Activated naive CD4-positive, alpha-beta T cell treated with anti-CD3 and anti-CD28 coated beads, Interleukin-2, amount 10 ng/mL, durations not matched to agents 7 days and 5 days (primary cell): ENCODE results near the gene PHOSPHO1.
"Not testable (repeated sequence)": the region's sequence is repeated elsewhere in the genome, so short reads cannot be mapped to it uniquely, and the experiment has no call there.

Experiments
- CTCF ChIA-PET: fragments of 350-600 bp; sonication (Branson Sonifier 250); formaldehyde crosslinking; loops from one replicate; lab custom pipeline; 2021; ENCODE audit warnings: antibody characterized with exemption; lab: Charles Lee
- DNase-seq: peaks from one replicate; pipeline ENCODE4 v3.0.0-alpha.2; 2020
- H3K27ac Mint-ChIP-seq: one replicate; pipeline ENCODE4 v1.8.0; 2021; ENCODE audit warnings: mild to moderate bottlenecking, moderate library complexity, mixed read lengths
- H3K27me3 Mint-ChIP-seq: one replicate; pipeline ENCODE4 v1.8.0; 2021; ENCODE audit warnings: mild to moderate bottlenecking, mixed read lengths
- H3K36me3 Mint-ChIP-seq: one replicate; pipeline ENCODE4 v1.8.0; 2021; ENCODE audit warnings: mixed read lengths
- H3K4me1 Mint-ChIP-seq: one replicate; pipeline ENCODE4 v1.8.0; 2021; ENCODE audit warnings: mixed read lengths
- H3K4me3 Mint-ChIP-seq: one replicate; pipeline ENCODE4 v1.8.0; 2021; ENCODE audit warnings: mild to moderate bottlenecking, moderate library complexity, mixed read lengths
- H3K9me3 Mint-ChIP-seq: one replicate; pipeline ENCODE4 v1.8.0; 2021; ENCODE audit warnings: mixed read lengths

PHOSPHO1 gene

DNA sequence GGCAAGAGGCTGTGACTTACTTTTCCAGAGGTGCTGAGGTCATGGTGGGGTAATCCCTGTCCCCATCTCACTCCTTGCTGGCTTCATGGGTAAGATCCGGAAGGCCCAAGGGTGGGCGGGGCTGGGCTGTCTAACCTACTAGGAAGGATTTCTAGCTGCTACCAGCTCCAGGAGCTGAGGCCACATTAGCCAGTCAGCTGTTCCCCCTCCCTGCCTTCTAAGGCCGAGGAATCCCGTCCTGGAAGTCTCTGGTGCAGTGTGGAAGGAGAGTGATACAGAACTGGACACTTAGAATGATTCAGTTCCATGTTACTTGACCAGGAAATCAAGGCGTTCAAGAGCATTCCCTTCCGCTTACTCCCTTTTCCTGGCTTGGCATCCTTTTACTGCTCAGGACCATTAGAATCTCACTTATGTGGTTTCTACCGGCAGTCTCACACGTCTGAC, 29.1 kb downstream of the PHOSPHO1 start:
- CTCF ChIA-PET: interaction anchor here (1.1 kb wide), 1 partner anchor 21 kb away, joined by 3 read pairs; no protein-coding TSS in a partner anchor
- peaks cover 13% of the 10 kb centered on the region for H3K27me3 Mint-ChIP-seq
- DNase-seq: no peak
- no peaks in the 10 kb centered on the region for H3K9me3 Mint-ChIP-seq
- H3K4me3 Mint-ChIP-seq: no peak overlapping the region
- no peaks in the 10 kb centered on the region for H3K36me3 Mint-ChIP-seq
- H3K27ac Mint-ChIP-seq: no peak overlapping the region
- H3K4me1 Mint-ChIP-seq: peaks cover 3% of the 10 kb centered on the region

DNA sequence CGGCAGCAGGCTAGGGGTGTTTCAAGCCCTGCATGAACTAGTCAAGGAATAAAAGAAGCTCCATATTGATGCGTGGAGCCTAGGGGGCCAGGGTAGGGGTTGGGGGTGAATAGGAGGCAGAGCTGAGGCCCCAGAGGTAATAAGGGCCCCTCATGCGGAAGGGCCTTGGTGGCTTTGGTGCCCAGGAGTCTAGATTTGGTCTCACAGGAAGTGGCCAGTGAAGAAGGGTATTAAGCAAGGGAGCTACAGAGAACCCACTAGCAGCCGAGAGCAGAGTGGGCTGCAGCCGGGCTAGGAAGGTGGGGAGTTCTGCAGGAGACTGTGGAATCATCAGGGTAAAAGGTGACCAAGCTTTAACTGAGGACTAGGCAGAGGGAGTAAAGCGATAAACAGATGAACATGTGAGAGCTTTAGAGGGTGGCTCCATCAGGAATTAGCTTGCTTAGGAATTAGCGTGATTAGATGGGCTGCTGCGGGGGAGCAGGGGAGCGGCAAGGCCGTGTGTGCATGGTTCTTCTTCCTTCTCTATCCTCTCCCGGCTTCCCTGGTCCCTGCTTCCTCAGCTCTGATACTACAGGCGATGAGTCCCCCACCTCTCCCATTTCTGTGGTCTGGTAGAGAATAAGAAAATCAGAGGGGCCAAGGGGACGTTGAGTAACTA, 30.0 kb downstream of the PHOSPHO1 start:
- Mint-ChIP-seq H3K36me3 (no peaks in the 10 kb centered on the region), H3K4me3 (no peak overlapping the region), H3K27me3 (peaks cover 13% of the 10 kb centered on the region), H3K9me3 (no peaks in the 10 kb centered on the region), H3K27ac (no peak overlapping the region), H3K4me1 (peaks cover 8% of the 10 kb centered on the region)
- CTCF ChIA-PET: interaction anchor here (0.8 to 1.3 kb wide), 2 partner anchors 9 to 19 kb away, joined by 3 read pairs; no protein-coding TSS in a partner anchor
- no peak for DNase-seq

DNA sequence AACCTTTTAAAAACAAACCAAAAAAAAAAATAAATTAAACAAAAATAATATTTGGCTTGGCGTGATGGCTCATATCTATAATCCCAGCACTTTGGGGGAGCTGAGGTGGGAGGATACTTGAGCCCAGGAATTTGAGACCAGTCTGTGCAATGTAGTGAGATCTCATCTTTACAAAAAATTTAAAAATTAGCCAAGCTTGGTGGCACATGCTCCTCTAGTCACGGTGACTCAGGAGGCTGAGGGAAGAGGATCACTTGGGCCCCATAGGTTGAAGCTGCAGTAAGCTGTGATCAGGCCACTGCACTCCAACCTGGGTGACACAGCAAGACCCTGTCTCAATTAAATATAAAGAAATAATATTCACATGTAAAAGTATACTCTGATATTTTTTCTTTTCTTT, 32.4 kb downstream of the PHOSPHO1 start:
- CTCF ChIA-PET: interaction anchor here (1.5 to 2.4 kb wide), 2 partner anchors 11 to 29 kb away, joined by 5 to 12 read pairs; no protein-coding TSS in a partner anchor
- no peak overlapping the region for H3K27ac Mint-ChIP-seq
- no peak overlapping the region for H3K4me3 Mint-ChIP-seq
- H3K27me3 Mint-ChIP-seq: peaks cover 6% of the 10 kb centered on the region
- DNase-seq: no peak
- peaks cover 27% of the 10 kb centered on the region for H3K4me1 Mint-ChIP-seq
- H3K9me3 Mint-ChIP-seq: no peaks in the 10 kb centered on the region
- no peaks in the 10 kb centered on the region for H3K36me3 Mint-ChIP-seq

DNA sequence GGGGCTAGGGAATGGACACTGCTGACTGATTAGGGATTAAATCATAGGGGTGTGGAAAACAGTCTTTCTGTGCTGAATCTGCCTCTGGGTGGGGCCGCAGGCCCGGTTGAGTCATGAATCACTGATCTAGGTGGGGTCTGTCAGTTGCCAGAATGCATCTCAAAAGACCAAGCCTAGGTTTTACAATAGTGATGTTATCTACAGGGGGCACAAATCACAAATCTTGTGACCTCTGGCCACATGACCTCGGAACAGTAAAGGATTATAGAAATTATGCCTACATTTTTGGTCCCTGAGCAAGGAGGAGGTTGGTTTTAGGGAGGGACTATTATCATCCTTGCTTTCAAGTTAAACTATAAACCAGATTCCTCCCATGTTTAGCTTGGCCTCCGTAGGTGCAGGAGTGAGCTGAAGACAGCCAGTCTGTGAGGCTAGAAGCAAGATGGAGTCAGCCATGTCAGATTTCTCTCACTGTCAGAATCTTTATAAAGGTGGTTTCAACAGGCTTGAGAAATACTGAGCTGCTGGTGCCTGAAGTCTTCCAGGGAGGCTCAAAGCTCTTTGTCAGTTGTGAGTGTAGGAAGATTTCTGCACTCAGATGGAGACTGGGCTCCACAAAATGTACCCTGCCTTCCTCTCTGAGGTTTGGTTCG, 33.1 kb downstream of the PHOSPHO1 start:
- H3K4me1 Mint-ChIP-seq: peaks cover 34% of the 10 kb centered on the region
- no peaks in the 10 kb centered on the region for H3K36me3 Mint-ChIP-seq
- H3K9me3 Mint-ChIP-seq: no peaks in the 10 kb centered on the region
- CTCF ChIA-PET: interaction anchor here (0.9 to 2.4 kb wide), 3 partner anchors 11 to 29 kb away, joined by 4 to 12 read pairs (median 5); no protein-coding TSS in a partner anchor
- H3K27me3 Mint-ChIP-seq: peaks cover 12% of the 10 kb centered on the region
- H3K4me3 Mint-ChIP-seq: no peak overlapping the region
- H3K27ac Mint-ChIP-seq: no peak overlapping the region
- no peak for DNase-seq

DNA sequence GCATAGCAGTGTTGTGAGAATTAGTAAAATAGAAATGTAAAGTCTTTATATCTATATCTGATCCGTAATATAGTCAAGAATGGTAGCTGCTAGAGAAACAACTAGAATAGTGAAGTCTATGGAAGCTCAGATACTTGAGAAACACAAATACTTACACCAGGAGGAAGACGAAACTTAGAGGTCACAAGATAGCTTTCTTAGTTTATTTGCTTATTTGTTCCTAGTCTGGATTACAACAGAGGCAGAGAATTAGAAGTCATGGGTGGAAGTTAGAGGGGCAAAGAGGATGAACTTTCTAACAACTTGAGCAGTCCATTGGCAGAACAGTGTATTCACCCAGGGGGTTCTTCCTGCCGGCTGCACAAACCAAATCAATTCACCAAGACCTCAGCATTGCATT, 34.1 kb downstream of the PHOSPHO1 start:
- no peak overlapping the region for H3K27ac Mint-ChIP-seq
- peaks cover 16% of the 10 kb centered on the region for H3K27me3 Mint-ChIP-seq
- no peak overlapping the region for H3K4me3 Mint-ChIP-seq
- DNase-seq: no peak
- no peaks in the 10 kb centered on the region for H3K36me3 Mint-ChIP-seq
- H3K4me1 Mint-ChIP-seq: peaks cover 43% of the 10 kb centered on the region
- CTCF ChIA-PET: interaction anchor here (1.0 kb wide), 1 partner anchor 31 kb away, joined by 3 read pairs; no protein-coding TSS in a partner anchor
- H3K9me3 Mint-ChIP-seq: no peaks in the 10 kb centered on the region

DNA sequence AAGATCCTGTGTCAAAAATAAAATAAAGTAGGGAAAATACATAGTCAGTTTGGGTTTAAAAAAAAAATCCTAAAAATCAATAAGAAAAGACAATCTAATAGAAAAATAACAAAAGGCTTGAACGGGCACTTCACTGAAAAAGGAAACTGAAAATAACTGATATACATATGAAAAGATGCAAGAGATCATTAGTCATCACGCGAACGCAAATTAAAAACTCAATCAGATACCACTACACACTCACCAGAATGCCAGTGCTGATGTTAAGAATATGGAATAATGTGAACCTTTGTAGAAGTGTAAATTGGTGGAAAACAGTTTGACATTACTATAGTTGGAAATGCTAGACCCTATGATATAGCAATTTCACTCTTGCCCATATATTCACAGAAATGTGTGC, 34.8 kb downstream of the PHOSPHO1 start:
- peaks cover 47% of the 10 kb centered on the region for H3K4me1 Mint-ChIP-seq
- CTCF ChIA-PET: interaction anchor here (2.7 kb wide), 1 partner anchor 31 kb away, joined by 10 read pairs; no protein-coding TSS in a partner anchor
- H3K9me3 Mint-ChIP-seq: no peaks in the 10 kb centered on the region
- DNase-seq: no peak
- no peak overlapping the region for H3K4me3 Mint-ChIP-seq
- peak overlapping the region; percentile 17 for H3K27ac Mint-ChIP-seq
- H3K27me3 Mint-ChIP-seq: peaks cover 14% of the 10 kb centered on the region
- H3K36me3 Mint-ChIP-seq: no peaks in the 10 kb centered on the region

DNA sequence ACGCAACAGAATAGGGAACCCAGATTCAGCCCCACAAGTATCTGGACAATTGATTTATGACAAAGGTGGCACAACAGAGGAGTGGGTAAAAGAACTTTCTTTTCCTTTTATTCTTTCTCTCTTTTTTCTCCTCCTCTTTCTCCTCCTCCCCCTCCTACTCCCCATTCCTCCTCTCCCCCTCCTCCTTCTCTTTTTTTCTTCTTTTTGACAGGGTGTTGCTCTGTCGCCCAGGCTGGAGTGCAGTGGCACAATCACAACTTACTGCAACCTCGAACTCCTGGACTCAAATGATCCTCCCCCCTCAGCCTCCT, 36.3 kb downstream of the PHOSPHO1 start:
- no peak for DNase-seq
- Mint-ChIP-seq H3K36me3 (no peaks in the 10 kb centered on the region), H3K4me1 (peaks cover 57% of the 10 kb centered on the region), H3K4me3 (peak overlapping the region; percentile 84), H3K27ac (peak overlapping the region; percentile 80), H3K9me3 (no peaks in the 10 kb centered on the region), H3K27me3 (peaks cover 18% of the 10 kb centered on the region)
- CTCF ChIA-PET: interaction anchor here (1.3 to 2.7 kb wide), 3 partner anchors 14 to 32 kb away, joined by 4 to 10 read pairs (median 8); no protein-coding TSS in a partner anchor

DNA sequence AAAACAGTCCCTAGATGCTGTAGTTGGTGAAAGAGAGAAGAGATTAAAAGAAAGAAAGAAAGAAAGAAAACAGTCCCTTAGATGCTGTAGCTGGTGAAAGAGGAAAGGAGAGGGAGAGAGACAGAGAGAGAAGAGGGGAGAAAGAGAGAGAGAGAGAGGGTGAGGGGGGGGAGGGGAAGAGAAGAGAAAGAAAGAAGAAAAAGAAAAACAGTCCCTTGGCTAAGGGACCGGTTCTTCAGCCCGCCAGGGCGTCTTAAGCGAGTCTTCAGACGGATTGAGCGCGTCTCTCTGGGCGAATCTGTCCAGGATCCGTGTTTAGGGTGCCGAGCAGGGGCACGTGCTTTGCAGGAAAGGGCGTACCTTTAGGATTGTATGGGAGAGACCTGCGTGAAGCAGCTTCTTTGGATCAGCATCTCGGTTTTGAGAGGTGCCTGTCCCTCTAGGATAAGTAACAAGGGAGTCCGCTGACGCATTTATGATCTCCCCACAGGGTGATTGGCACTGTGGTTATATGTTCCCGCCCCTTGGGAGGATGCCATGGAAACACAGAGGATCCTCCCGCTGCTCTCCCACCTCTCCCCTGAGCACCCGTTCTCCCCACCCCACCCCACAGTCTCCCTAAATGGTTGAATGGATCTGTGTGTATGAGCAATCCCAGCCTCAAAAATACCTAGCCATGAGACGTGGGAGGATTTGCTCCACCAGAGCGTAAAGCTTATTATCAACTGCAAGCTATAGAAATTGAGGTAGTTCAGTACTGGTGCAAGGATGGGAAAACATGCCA, 36.9 kb downstream of the PHOSPHO1 start:
- DNase-seq: peak; percentile 46
- peak overlapping the region; percentile 84 for H3K4me3 Mint-ChIP-seq
- H3K9me3 Mint-ChIP-seq: no peaks in the 10 kb centered on the region
- peaks cover 18% of the 10 kb centered on the region for H3K27me3 Mint-ChIP-seq
- CTCF ChIA-PET: interaction anchor here (2.3 to 2.7 kb wide), 2 partner anchors 13 to 33 kb away, joined by 8 to 10 read pairs; no protein-coding TSS in a partner anchor
- H3K4me1 Mint-ChIP-seq: peaks cover 57% of the 10 kb centered on the region
- H3K27ac Mint-ChIP-seq: peak overlapping the region; percentile 100
- H3K36me3 Mint-ChIP-seq: no peaks in the 10 kb centered on the region

DNA sequence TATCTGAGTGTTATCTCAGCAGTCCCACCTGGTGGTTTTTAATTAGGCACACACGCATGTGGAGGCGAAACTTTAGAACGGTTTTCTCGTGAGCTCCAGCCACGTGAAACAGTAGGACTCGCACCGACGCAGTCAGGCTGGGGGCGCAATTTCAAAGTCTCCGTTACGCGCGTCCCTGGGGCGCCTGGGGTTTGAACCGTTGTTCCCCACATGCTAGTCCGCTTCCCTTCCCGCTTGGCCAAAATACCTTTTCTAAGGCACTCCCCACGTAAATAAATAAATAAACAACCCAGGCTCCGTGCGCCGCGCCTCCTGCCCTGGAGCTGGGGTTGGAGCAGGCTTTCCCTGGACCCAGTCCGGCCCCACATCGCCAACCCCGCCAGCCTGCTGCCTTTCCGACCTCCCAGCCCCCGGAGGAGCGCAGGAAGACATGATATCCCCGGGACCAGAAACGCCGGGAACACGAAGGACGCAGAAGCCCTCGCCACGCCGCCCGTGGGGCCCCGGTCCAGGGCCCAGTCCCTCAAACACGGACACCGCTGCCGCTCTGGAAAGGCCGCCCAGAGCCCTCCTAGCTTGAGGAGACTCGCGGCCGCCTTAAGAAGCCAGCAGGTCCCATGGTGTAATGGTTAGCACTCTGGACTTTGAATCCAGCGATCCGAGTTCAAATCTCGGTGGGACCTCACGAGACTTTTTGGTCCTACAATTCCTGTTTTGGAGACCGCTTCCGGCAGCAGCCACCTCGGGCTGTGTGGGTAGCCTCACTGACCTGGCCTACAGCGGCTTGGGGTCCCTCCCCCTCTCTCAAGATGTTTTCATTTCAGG, 38.5 kb downstream of the PHOSPHO1 start:
- peak overlapping the region; percentile 84 for H3K4me3 Mint-ChIP-seq
- CTCF ChIA-PET: interaction anchor here (0.7 to 3.2 kb wide), 8 partner anchors 8 to 35 kb away, joined by 3 to 21 read pairs (median 4); partner anchors contain the start of genes ABI3 and GNGT2
- no peaks in the 10 kb centered on the region for H3K36me3 Mint-ChIP-seq
- H3K4me1 Mint-ChIP-seq: peaks cover 54% of the 10 kb centered on the region
- H3K9me3 Mint-ChIP-seq: no peaks in the 10 kb centered on the region
- peaks cover 18% of the 10 kb centered on the region for H3K27me3 Mint-ChIP-seq
- H3K27ac Mint-ChIP-seq: peak overlapping the region; percentile 100
- DNase-seq: peak; percentile 92

DNA sequence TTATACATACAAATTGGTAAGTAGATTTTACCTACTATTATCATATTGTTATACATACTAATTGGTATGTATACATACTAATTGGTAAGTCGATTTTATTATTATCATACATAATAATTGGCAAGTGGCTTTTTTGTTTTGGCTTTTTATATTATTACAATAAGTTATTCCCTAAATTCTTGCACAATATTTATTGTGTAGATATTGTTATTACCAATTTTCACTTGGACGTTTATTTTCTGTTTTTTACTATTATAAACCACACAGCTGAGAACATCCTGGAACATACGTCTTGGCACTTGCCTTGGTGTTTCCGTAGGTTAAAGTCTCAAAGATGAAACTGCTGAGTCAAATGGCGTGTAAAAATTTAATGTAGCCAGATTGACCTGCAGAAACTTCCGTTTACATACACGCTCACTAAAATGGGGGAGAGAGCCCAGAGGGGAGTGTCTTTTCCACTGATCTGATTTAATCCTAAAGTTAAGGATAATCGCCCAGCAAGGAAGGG, 39.1 kb downstream of the PHOSPHO1 start:
- H3K27ac Mint-ChIP-seq: peak overlapping the region; percentile 100

DNA sequence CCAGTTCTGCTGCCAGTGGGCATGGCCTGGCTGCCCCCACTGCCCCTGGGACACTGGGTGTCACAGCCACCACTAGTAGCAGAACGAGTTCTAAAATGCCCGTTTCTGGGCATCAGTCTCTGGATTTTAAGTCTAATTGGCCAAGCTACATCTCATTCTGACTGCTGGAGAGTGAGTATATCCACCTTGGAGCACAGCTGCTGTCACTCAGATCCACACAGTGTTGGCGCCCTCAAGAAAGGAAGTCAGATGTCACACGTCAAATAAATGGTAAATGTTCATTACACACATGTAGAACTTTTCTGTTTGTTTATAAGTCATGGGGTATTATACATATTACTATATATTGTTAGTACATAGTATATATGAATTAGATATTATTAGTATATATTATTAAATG, 39.7 kb downstream of the PHOSPHO1 start:
- peaks cover 20% of the 10 kb centered on the region for H3K27me3 Mint-ChIP-seq
- H3K36me3 Mint-ChIP-seq: peaks cover 2% of the 10 kb centered on the region
- CTCF ChIA-PET: interaction anchor here (0.6 to 3.2 kb wide), 8 partner anchors 11 to 159 kb away, joined by 3 to 21 read pairs (median 4); partner anchors contain the start of genes ABI3, GNGT2 and PHOSPHO1
- no peak for DNase-seq
- H3K4me3 Mint-ChIP-seq: no peak overlapping the region
- H3K27ac Mint-ChIP-seq: peak overlapping the region; percentile 42
- H3K4me1 Mint-ChIP-seq: peaks cover 52% of the 10 kb centered on the region
- peaks cover 5% of the 10 kb centered on the region for H3K9me3 Mint-ChIP-seq

More for the DNA sequence above, 39.1 kb downstream of the PHOSPHO1 start:
- peak overlapping the region; percentile 84 for H3K4me3 Mint-ChIP-seq
- H3K27me3 Mint-ChIP-seq: peaks cover 18% of the 10 kb centered on the region
- peaks cover 54% of the 10 kb centered on the region for H3K4me1 Mint-ChIP-seq
- H3K9me3 Mint-ChIP-seq: no peaks in the 10 kb centered on the region
- DNase-seq: no peak
- CTCF ChIA-PET: interaction anchor here (1.0 to 3.2 kb wide), 6 partner anchors 9 to 36 kb away, joined by 3 to 21 read pairs (median 4); partner anchors contain the start of genes ABI3 and GNGT2
- no peaks in the 10 kb centered on the region for H3K36me3 Mint-ChIP-seq

DNA sequence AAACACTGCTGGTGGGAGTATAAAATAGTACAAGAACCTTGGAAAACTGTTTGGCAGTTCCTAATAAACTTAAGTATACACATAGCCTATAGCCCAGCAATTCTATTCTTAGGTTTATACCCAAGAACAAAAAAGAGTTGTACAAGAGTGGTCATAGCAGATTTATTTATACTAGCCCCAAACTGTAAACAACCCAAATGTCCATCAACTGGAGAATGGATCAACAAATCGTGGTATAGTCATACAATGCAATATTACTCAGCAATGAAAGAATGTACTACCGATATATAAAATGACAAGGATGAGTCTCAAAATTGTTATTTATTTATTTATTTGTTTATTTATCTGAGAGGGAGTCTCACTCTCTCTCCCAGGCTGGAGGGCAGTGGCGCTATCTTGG, 43.3 kb downstream of the PHOSPHO1 start:
- peaks cover 21% of the 10 kb centered on the region for H3K4me1 Mint-ChIP-seq
- no peak overlapping the region for H3K27ac Mint-ChIP-seq
- no peak for DNase-seq
- H3K27me3 Mint-ChIP-seq: peaks cover 33% of the 10 kb centered on the region
- H3K9me3 Mint-ChIP-seq: peaks cover 29% of the 10 kb centered on the region
- CTCF ChIA-PET: interaction anchor here (1.8 kb wide), 1 partner anchor 35 kb away, joined by 4 read pairs; no protein-coding TSS in a partner anchor
- peaks cover 5% of the 10 kb centered on the region for H3K36me3 Mint-ChIP-seq
- H3K4me3 Mint-ChIP-seq: no peak overlapping the region

DNA sequence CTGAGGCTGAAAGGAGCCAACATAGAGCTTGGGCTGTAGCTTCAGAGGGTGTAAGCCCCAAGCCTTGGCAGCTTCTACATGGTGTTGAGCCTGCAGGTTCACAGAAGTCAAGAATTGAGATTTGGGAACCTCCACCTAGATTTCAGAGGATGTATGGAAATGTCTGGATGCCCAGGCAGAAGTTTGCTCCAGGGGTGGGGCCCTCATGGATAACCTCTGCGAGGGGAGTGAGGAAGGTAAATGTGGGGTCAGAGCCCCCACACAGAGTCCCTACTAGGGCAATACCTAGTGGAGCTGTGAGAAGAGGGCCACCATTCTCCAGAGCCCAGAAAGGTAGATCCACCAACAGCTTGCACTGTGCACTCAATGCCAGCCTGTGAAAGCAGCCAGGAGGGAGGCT, 45.2 kb downstream of the PHOSPHO1 start:
- H3K27me3 Mint-ChIP-seq: peaks cover 33% of the 10 kb centered on the region
- not testable (repeated sequence) for H3K27ac Mint-ChIP-seq, H3K4me3 Mint-ChIP-seq, H3K36me3 Mint-ChIP-seq, DNase-seq
- H3K4me1 Mint-ChIP-seq: peaks cover 12% of the 10 kb centered on the region
- peaks cover 29% of the 10 kb centered on the region for H3K9me3 Mint-ChIP-seq
- CTCF ChIA-PET: interaction anchor here (0.9 to 1.1 kb wide), 2 partner anchors 39 to 42 kb away, joined by 3 read pairs; no protein-coding TSS in a partner anchor
